GM12875 (cell line): ENCODE results near the gene TBC1D17.

Experiments used
- H3K4me3 ChIP-seq: one replicate; pipeline ENCODE4 v1.5.1; 2011; ENCODE audit warnings: low read depth, low read length, control low read depth
- TF ChIP-seq, protein P1 (sequence below): IDR thresholded peaks from 2 replicates; pipeline ENCODE4 v1.5.1; 2011; ENCODE audit warnings: low read depth, mild to moderate bottlenecking, control low read depth, inconsistent platforms, low read length, moderate library complexity, borderline replicate concordance; ENCODE audit not compliant: insufficient read depth

The TBC1D17 gene

DNA sequence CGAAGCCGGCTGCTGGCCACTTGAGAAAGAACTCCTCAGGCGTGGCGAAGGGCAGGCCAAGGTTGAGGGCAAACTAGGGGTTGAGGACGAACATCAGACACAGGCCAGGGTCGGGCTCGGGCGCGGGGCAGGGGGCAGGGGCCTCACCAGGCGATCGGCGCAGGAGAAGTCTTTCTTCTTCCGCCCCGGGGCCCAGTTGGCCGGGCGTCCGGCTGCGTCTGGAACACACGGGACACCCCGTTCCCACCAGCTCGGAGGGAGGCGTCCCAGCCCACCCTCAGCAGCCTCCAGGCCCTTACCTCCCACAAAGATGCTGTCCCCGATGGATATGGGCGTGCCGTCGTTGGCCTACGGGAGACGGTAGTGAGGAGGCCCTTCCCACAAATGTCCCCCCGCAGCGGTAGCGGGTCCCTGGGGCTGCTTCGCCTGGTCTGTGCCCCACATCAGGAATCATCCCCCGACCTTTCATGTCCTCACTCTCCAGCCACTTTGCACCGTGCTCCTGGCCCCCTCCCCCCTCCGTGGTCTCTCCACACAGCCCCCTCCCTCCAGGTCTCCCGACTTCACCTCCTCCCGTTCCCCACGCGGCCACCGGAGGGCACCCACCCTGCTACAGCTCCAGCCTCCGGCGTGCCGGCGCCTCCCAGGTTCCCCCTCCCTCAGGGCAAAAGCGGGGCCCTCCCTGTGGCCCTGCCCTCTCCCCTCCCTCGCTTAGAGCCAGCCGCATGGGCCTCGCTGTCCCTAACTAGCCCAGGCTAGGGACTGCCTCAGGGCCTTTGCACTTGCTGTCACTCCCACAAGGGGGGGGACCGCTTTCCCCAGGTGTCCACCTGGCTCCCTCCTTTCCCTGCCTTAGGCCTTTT lies 14.9 kb upstream of the TBC1D17 start:
- H3K4me3 ChIP-seq, result no peak overlapping the region
- TF ChIP-seq, protein P1, sequence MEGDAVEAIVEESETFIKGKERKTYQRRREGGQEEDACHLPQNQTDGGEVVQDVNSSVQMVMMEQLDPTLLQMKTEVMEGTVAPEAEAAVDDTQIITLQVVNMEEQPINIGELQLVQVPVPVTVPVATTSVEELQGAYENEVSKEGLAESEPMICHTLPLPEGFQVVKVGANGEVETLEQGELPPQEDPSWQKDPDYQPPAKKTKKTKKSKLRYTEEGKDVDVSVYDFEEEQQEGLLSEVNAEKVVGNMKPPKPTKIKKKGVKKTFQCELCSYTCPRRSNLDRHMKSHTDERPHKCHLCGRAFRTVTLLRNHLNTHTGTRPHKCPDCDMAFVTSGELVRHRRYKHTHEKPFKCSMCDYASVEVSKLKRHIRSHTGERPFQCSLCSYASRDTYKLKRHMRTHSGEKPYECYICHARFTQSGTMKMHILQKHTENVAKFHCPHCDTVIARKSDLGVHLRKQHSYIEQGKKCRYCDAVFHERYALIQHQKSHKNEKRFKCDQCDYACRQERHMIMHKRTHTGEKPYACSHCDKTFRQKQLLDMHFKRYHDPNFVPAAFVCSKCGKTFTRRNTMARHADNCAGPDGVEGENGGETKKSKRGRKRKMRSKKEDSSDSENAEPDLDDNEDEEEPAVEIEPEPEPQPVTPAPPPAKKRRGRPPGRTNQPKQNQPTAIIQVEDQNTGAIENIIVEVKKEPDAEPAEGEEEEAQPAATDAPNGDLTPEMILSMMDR, result peak; percentile 43; the same call in 1 of the 2 replicates

DNA sequence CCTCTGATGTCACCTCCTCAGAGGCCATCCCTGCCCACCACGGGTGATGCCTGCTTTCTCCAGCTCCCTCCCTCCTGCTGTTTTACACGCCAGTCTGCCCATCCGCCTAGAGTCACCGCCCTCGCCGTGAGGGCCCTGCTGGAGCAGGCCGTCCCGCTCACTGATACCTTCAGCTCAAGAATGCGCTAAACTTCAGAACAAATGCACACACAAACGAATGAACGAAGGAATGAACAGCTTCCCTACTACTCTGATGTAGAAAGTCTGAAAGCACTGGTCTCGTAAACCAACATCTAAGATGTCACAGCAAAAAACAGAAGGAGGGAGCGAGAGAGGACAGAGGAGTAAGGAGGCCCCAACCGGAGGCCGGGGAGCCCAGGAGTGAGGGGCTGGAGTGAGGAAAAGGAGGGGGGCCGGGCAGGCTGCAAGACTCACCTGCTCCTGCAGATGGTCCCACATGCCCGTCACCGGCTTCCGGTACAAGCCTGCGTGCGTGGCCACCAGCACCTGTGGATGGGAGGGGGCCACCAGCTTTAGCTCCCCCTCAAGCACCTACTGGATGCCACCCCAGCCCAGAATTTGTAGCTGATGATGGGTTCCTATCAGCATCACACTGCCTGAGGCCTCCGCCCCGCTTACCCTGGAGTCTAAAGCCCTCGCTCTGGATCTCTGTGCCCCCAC lies 14.1 kb upstream of the TBC1D17 start:
- H3K4me3 ChIP-seq, result no peak overlapping the region
- TF ChIP-seq, protein P1, result no peak

DNA sequence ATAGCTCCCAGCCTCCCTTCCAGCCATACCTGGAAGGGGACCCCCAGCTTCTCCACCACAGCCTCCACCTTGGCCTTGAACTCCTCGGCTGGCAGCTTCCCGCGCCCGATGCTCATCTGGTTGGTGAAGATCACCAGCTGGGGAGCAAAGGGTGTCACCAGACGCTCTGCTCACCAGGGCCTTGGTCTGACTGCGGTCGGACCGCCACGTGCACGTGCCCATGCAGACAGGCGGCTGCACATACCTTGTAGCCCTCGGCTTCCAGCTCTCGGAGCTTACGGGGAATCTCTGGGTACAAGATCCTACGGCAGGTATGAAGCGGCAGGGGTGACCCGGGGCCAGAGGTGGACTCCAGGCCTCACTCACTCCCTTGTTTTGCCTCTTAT lies 13.6 kb upstream of the TBC1D17 start:
- TF ChIP-seq, protein P1, result no peak
- H3K4me3 ChIP-seq, result no peak overlapping the region

DNA sequence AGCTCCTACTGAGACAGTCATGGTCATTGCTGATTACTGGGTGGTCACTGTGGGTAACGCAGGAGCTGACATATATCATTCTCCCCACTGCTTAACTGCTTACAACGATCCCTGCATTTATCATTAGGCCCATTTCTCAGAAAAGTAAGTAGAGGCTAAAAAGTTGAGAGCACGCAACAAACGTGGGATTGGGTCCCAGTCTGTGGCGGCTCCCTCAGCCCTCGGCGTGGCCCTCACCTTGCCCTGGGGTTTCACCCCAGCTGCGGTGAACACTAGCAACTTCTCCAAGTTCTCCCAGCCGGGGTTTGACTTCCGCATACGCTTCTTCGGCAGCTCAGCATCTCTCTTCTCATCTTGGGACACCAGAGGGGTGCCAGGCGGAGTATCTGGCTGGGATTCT lies 12.6 kb upstream of the TBC1D17 start:
- H3K4me3 ChIP-seq, result no peak overlapping the region
- TF ChIP-seq, protein P1, result no peak

DNA sequence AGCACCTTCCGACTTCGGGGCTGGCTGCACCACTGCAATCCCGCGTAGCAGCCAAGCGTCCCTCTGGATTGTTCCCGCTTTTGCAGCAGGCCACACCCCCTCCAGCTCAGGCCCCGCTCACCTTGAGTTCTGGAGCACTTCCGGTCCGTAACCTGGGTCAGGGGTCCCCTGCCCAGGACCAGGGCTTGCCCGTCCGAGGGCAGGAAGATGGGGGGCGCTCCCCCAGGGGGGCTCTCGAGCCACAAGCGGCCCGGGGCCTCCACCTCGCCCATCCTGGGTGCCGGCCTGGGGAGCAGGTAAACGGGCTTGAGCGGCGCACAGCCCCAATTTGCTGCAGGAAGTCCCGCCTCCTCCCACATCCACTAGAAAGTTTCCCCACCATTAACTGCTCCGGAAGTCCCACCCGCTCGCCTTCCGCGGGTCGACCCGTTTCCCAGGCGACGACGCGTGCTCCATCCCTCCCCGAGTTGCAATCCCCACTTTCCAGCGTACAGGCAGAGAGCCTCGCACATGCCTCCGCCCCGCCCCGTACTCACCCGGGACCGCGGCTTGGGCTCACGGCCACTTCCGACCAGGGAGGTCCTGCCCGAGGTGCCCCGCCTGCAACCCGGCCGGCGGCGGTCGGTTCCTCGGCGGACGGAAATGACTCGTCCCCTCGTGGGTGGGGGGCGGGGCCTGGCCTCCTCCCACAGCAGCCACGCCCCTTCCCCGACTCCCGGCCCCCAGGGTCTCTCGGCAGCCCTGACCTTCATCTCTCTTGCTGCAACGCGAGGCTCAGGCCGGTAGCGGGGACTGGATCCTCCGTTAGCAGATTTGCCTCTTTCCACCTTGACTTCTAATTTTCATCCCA lies 10.3 kb upstream of the TBC1D17 start, which contains the start of gene PNKP:
TSS of gene PNKP (minus strand) at position 644 of the 850 bp plus-strand sequence. CDS start at position 272, 372 bp downstream.
- TF ChIP-seq, protein P1, result no peak
- peak within 1 kb of the TSS; percentile 91 for H3K4me3 ChIP-seq

DNA sequence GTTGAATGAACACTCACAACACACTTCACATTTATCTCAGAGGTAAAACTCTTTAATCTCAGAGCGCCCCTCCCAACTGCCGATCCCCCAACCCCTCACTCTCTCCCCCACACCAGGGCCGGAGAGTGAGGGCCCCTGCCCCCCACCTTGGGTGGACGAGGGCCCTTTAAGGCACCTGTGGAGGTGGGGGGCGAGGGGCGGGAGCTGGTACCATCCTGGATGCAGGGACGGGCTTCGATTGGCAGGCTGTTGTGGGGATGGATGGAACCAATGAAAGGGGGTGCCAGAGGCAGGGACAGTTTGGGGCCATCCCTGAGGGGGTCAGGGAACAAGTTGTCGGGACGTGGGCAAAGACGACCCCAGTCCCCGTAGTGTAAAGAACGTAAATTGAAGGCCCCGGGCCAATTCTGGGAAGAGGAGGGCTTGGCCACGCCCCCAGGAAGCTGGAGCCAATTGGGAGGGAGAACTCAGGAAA lies 8.5 kb upstream of the TBC1D17 start:
- TF ChIP-seq, protein P1, result no peak

More for the DNA sequence above, 8.5 kb upstream of the TBC1D17 start:
- peak overlapping the region; percentile 48 for H3K4me3 ChIP-seq
